GM23338 (cell line): ENCODE measurements around the gene NLK.

Source experiments
- CREB1 ChIP-seq: fragments of 250-450 bp; sonication (Bioruptor Pico); IDR thresholded peaks from 2 replicates; pipeline ENCODE4 v1.5.0; 2020; ENCODE audit warnings: low read depth, mild to moderate bottlenecking, moderate library complexity
- CTCF ChIP-seq, 2 experiments: fragments of 200-600 bp in 1 of 2; sonication (generic) in 1 of 2; conservative IDR thresholded peaks; 2 replicates each; pipeline versions ENCODE4 v1.5.1 to v1.6.1; 2016 to 2017; ENCODE audit warnings: antibody characterized with exemption in 2 of 2, low read depth in 2 of 2, mild to moderate bottlenecking in 2 of 2, moderate library complexity in 1 of 2
- ETS1 ChIP-seq: IDR thresholded peaks from 2 replicates; pipeline ENCODE4 v1.6.1; 2016; ENCODE audit warnings: antibody characterized with exemption
- EZH2 ChIP-seq: fragments of 200-600 bp; sonication (generic); IDR thresholded peaks from one replicate; pipeline ENCODE4 v1.8.0; 2017; ENCODE audit warnings: antibody characterized with exemption, mild to moderate bottlenecking, low read depth; ENCODE audit not compliant: unreplicated experiment
- EZH2phosphoT487 ChIP-seq: fragments of 200-600 bp; sonication (generic); IDR thresholded peaks from one replicate; pipeline ENCODE4 v1.8.1; 2018; ENCODE audit warnings: antibody characterized with exemption; ENCODE audit not compliant: unreplicated experiment
- JUNB ChIP-seq: IDR thresholded peaks from one replicate; pipeline ENCODE4 v1.6.1; 2016; ENCODE audit warnings: antibody characterized with exemption; ENCODE audit not compliant: unreplicated experiment
- POLR2AphosphoS5 ChIP-seq: IDR thresholded peaks from 2 replicates; pipeline ENCODE4 v1.6.1; 2016; ENCODE audit warnings: antibody characterized with exemption, low read depth
- REST ChIP-seq: IDR thresholded peaks from one replicate; pipeline ENCODE4 v1.6.1; 2018; ENCODE audit warnings: antibody characterized with exemption; ENCODE audit not compliant: unreplicated experiment
- STAT1 ChIP-seq: IDR thresholded peaks from one replicate; pipeline ENCODE4 v1.6.1; 2016; ENCODE audit warnings: antibody characterized with exemption; ENCODE audit not compliant: unreplicated experiment
- ZNF331 ChIP-seq: fragments of 250-450 bp; sonication (Bioruptor Pico); IDR thresholded peaks from 2 replicates; pipeline ENCODE4 v1.5.0; 2020; ENCODE audit warnings: low read depth, mild to moderate bottlenecking, moderate library complexity

- TF ChIP-seq ZNF331 (CRISPR knock-in tag): no peak
- TF ChIP-seq POLR2AphosphoS5: no peak
- TF ChIP-seq CTCF (conservative IDR thresholded peaks at IDR 0.05; ENCODE audit: low read depth in 2 of 2): no peak
- no peak for TF ChIP-seq EZH2
- TF ChIP-seq ETS1: no peak
- TF ChIP-seq EZH2phosphoT487: no peak
- TF ChIP-seq STAT1: no peak
- no peak for TF ChIP-seq JUNB
- TF ChIP-seq REST: no peak
- no peak for TF ChIP-seq CREB1 (CRISPR knock-in tag)
Observed at GRCh38 chr17:28225867-28226266, 183.4 kb downstream of the NLK start.
